ENCODE measurements around the gene RAG1. TPM values are rescaled to one million over a fixed set of nuclear protein-coding genes. Genes with fewer than 3 reads are reported as not detected.

RAG1 gene
- total and polyA plus RNA-seq, 2 donors from 2014 or later = 1.4 to 1.9 TPM

- no peaks in the 10 kb centered on the region for H3K27me3 ChIP-seq (ENCODE audit: control insufficient read depth, insufficient read depth, low read length)
- intact Hi-C loops (cut with DNase I) = no loop called here
- H3K36me3 ChIP-seq (ENCODE audit: control insufficient read depth in 2 of 3, insufficient read depth in 3 of 3, low read length in 3 of 3) = no peaks in the 10 kb centered on the region
- H3K27ac ChIP-seq (ENCODE audit: low read depth in 2 of 2, low read length in 2 of 2) = no peak overlapping the region
- DNase-seq (peak in 1 of 5 donors; percentile 29), FAIRE-seq (no peak)
- H3K4me3 ChIP-seq (ENCODE audit: low read length in 3 of 3) = no peak overlapping the region
- TF ChIP-seq CTCF (IDR thresholded peaks at IDR 0.05; ENCODE audit: borderline replicate concordance, extremely low read depth, insufficient read depth) = no peak
- no peak overlapping the region for H3K9ac ChIP-seq (ENCODE audit: low read length in 3 of 3)
- no peaks in the 10 kb centered on the region for H3K9me3 ChIP-seq (ENCODE audit: control insufficient read depth in 2 of 3, insufficient read depth in 1 of 3, low read length in 3 of 3)
- no peaks in the 10 kb centered on the region for H3K4me1 ChIP-seq (ENCODE audit: control insufficient read depth in 2 of 3, insufficient read depth in 2 of 3, low read depth in 1 of 3, low read length in 3 of 3)
Observed at GRCh38 chr11:36574486-36574885, 6.7 kb downstream of the RAG1 start.

GRCh38 chr11:36577373-36577772 lies 9.6 kb downstream of the RAG1 start:
- no peak for TF ChIP-seq CTCF (IDR thresholded peaks at IDR 0.05; ENCODE audit: borderline replicate concordance, extremely low read depth, insufficient read depth)
- FAIRE-seq (no peak), DNase-seq (no peak)
- H3K4me1 ChIP-seq (ENCODE audit: control insufficient read depth in 2 of 3, insufficient read depth in 2 of 3, low read depth in 1 of 3, low read length in 3 of 3) = no peaks in the 10 kb centered on the region
- H3K27me3 ChIP-seq (ENCODE audit: control insufficient read depth, insufficient read depth, low read length) = no peaks in the 10 kb centered on the region
- no peak overlapping the region for H3K27ac ChIP-seq (ENCODE audit: low read depth in 2 of 2, low read length in 2 of 2)
- H3K9me3 ChIP-seq (ENCODE audit: control insufficient read depth in 2 of 3, insufficient read depth in 1 of 3, low read length in 3 of 3) = no peaks in the 10 kb centered on the region
- no peak overlapping the region for H3K4me3 ChIP-seq (ENCODE audit: low read length in 3 of 3)
- H3K36me3 ChIP-seq (ENCODE audit: control insufficient read depth in 2 of 3, insufficient read depth in 3 of 3, low read length in 3 of 3) = no peaks in the 10 kb centered on the region
- H3K9ac ChIP-seq (ENCODE audit: low read length in 3 of 3) = no peak overlapping the region
- intact Hi-C loops (cut with DNase I) = no loop called here

- Histone ChIP-seq H3K36me3 (ENCODE audit: control insufficient read depth in 2 of 3, insufficient read depth in 3 of 3, low read length in 3 of 3) (no peaks in the 10 kb centered on the region), H3K27ac (ENCODE audit: low read depth in 2 of 2, low read length in 2 of 2) (no peak overlapping the region), H3K27me3 (ENCODE audit: control insufficient read depth, insufficient read depth, low read length) (no peaks in the 10 kb centered on the region), H3K9ac (ENCODE audit: low read length in 3 of 3) (no peak overlapping the region), H3K9me3 (ENCODE audit: control insufficient read depth in 2 of 3, insufficient read depth in 1 of 3, low read length in 3 of 3) (no peaks in the 10 kb centered on the region), H3K4me3 (ENCODE audit: low read length in 3 of 3) (no peak overlapping the region), H3K4me1 (ENCODE audit: control insufficient read depth in 2 of 3, insufficient read depth in 2 of 3, low read depth in 1 of 3, low read length in 3 of 3) (no peaks in the 10 kb centered on the region)
- TF ChIP-seq CTCF (IDR thresholded peaks at IDR 0.05; ENCODE audit: borderline replicate concordance, extremely low read depth, insufficient read depth) = no peak
- FAIRE-seq (no peak), DNase-seq (no peak)
- intact Hi-C loops (cut with DNase I) = no loop called here
Observed at GRCh38 chr11:36577859-36578258, 10.1 kb downstream of the RAG1 start.

- Histone ChIP-seq H3K4me1 (ENCODE audit: control insufficient read depth in 2 of 3, insufficient read depth in 2 of 3, low read depth in 1 of 3, low read length in 3 of 3) (no peaks in the 10 kb centered on the region), H3K27ac (ENCODE audit: low read depth in 2 of 2, low read length in 2 of 2) (no peak overlapping the region), H3K4me3 (ENCODE audit: low read length in 3 of 3) (no peak overlapping the region), H3K9me3 (ENCODE audit: control insufficient read depth in 2 of 3, insufficient read depth in 1 of 3, low read length in 3 of 3) (no peaks in the 10 kb centered on the region), H3K36me3 (ENCODE audit: control insufficient read depth in 2 of 3, insufficient read depth in 3 of 3, low read length in 3 of 3) (no peaks in the 10 kb centered on the region), H3K9ac (ENCODE audit: low read length in 3 of 3) (no peak overlapping the region), H3K27me3 (ENCODE audit: control insufficient read depth, insufficient read depth, low read length) (no peaks in the 10 kb centered on the region)
- DNase-seq (no peak), FAIRE-seq (no peak)
- intact Hi-C loops (cut with DNase I) = no loop called here
- TF ChIP-seq CTCF (IDR thresholded peaks at IDR 0.05; ENCODE audit: borderline replicate concordance, extremely low read depth, insufficient read depth) = no peak
Observed at GRCh38 chr11:36578458-36578857, 10.7 kb downstream of the RAG1 start.
